Renal cortical epithelial cell (primary cell): Measurements from ENCODE around the gene YWHAG. TPM values are rescaled to one million over a fixed set of nuclear protein-coding genes. Genes with fewer than 3 reads are reported as not detected.

Source experiments
- total RNA-seq: library from RNA; depleted of rRNA; stranded (reverse); fragments of >200 nt; gene quantifications from 2 replicates; pipeline ENCODE4 v1.2.3, GENCODE V29; 2014

The YWHAG gene
- total RNA-seq, 1 donor from 2014 or later, result 221 TPM

Other genes with a start within 250 kb of the YWHAG start
- 0.30 TPM in 1 of 2 replicates, not detected in the other for gene SRRM3, start 157.1 kb downstream of the YWHAG start, total RNA-seq
- gene HSPB1, start 56.3 kb downstream of the YWHAG start, total RNA-seq, result 48.8 and 104 TPM in 2 replicates
- gene SSC4D, start 50.7 kb upstream of the YWHAG start, total RNA-seq, result 7.1 and 34.5 TPM in 2 replicates
- 3.4 and 5.0 TPM in 2 replicates for gene ZP3, start 66.0 kb upstream of the YWHAG start, total RNA-seq
- 10.2 and 10.6 TPM in 2 replicates for gene DTX2, start 102.7 kb upstream of the YWHAG start, total RNA-seq
- gene UPK3B, start 151.6 kb upstream of the YWHAG start, total RNA-seq, result 0.15 TPM in 1 of 2 replicates, not detected in the other
- gene SPDYE16, start 184.3 kb upstream of the YWHAG start, total RNA-seq, result 0.25 TPM in 1 of 2 replicates, not detected in the other